Activated CD4-positive, CD25-positive, alpha-beta regulatory T cell treated with anti-CD3 and anti-CD28 coated beads, Interleukin-2, amount 50 U/mL, for 24 hours (primary cell): ENCODE measurements around the gene DTX3L.
A peak's percentile ranks its signal among the peaks of the same experiment; 100 is the strongest.

ENCODE experiments used
- ATAC-seq, 2 donors: fragments of 150-1000 bp; cut with Tn5 transposase; one replicate each; pipeline ENCODE4 v1.10.0; 2021; ENCODE audit warnings: mild to moderate bottlenecking in 1 of 2, moderate library complexity in 1 of 2

The DTX3L gene

GRCh38 chr3:122564155-122564912, at the start of gene DTX3L, which contains the start of gene PARP9:
Gene DTX3L (plus strand): TSS chr3:122564338. CDS start chr3:122564427, 89 bp downstream.
Gene PARP9 (minus strand): TSS chr3:122564300. CDS start chr3:122559620, 4,680 bp downstream.
- ATAC-seq = peak; percentile 86

GRCh38 chr3:122515020-122515468, 49.1 kb upstream of the DTX3L start:
- peak in 1 of 2 donors; percentile 2 for ATAC-seq

GRCh38 chr3:122515870-122516269, 48.3 kb upstream of the DTX3L start:
- ATAC-seq = no peak

- no peak for ATAC-seq
Observed at GRCh38 chr3:122516846-122517360, 47.2 kb upstream of the DTX3L start.

GRCh38 chr3:122519693-122520092, 44.4 kb upstream of the DTX3L start:
- ATAC-seq = no peak

DNA sequence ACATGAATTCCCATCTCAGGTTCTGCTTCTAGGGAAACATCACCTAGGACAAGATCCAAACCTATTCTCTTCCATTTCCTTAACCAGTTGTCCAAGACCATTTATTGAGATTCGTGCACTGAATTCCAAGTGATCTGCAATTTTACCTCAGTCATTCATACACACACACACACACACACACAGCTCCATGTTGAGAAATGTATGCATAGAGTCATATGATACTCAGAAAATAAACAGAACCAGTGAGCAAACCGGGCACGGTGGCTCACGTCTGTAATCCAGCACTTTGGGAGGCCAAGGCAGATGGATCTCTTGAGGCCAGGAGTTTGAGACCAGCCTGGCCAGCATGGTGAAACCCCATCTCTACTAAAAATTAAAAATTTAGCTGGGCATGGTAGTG, 43.3 kb upstream of the DTX3L start:
- no peak for ATAC-seq

- no peak for ATAC-seq
Observed at GRCh38 chr3:122523317-122523716, 40.8 kb upstream of the DTX3L start.

GRCh38 chr3:122530164-122530563, 34.0 kb upstream of the DTX3L start:
- ATAC-seq = no peak

DNA sequence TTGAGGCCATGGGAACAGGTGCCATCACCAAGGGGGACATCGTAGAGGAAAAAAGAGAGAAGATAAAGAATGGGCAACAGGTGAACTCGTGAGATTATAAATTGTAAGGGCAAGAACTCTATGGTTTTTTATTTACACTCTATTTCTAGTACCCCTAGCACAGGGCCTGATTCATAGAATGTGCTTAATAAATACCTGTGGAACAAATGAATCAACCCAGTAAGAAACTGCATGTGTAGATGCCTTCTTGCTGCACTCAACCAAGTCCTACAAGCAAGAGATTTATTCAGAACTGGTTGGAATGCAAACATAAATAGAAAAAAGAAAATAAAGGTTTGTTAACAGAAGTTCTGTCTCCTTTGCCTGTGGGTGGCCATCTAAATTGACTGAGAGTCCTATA, 30.7 kb upstream of the DTX3L start:
- ATAC-seq = peak; percentile 55 to 62

DNA sequence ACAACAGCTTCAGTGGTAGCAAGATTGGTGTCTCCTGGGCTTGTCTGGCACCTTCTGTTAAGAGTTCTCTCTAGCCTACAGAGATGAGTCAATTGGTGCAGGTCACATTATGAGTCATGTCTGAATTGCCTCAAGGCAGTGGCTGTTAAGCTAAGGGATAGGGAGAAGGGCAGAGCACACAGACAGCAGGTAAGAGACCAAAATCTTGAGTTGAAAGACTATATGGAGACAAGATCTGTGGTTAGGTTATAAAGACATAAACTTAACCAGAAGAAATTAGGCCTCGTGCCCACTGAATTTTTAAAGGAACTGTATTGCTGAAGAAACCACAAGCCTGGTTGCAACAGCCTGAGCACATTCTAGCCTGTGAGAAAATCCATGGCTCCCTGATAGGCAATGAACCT, 30.2 kb upstream of the DTX3L start:
- ATAC-seq = peak; percentile 99 to 100

DNA sequence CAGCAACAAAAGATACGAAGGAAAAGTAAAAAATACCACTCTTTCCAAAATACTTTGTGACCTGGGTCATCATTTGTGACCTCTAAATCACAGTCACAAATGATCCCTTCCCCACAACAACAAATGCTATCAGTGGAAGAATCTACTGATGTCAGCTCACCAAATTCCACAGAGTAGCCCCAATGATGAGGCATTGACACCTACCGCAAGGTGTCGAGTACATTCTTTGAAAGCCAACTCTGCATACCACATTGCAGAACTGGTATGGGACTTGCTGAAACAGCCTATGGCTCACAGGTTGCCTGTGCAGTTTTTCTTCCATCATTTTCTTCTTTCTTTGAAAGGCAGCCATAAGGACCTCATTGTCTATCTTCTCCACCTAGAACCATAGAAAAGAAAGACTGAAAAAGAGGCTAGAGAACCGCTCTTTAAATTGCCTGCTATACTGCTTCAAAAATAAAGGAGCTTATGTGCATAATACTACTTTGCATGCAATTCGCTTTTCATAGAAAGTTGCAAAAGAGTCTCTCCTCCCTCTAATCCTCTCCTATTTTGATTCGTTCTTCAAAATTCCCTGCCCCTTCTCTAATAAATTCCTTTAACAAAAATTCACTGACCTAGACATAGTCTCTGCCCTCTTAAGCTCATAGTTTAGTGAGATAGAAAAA, 28.0 kb upstream of the DTX3L start:
- ATAC-seq = no peak

GRCh38 chr3:122536632-122537001, 27.5 kb upstream of the DTX3L start:
- no peak for ATAC-seq

GRCh38 chr3:122538956-122539490, 25.1 kb upstream of the DTX3L start:
- no peak for ATAC-seq

DNA sequence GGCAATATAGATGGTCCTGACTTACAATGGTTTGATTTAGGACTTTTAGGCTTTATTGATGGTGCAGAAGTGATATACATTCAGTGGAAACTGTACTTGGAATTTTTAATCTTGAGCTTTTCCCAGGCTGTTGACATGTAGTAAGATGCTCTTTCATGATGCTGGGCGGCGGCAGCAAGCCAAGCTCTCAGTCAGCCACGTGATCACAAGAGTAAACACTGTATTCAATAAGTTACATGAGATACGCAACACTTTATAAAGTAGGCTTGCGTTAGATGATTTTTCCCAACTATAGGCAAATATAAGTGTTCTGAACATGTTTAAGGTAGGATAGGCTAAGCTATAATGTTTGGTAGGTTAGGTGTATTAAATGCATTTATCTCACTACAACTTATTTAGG, 18.0 kb upstream of the DTX3L start:
- ATAC-seq = no peak

DNA sequence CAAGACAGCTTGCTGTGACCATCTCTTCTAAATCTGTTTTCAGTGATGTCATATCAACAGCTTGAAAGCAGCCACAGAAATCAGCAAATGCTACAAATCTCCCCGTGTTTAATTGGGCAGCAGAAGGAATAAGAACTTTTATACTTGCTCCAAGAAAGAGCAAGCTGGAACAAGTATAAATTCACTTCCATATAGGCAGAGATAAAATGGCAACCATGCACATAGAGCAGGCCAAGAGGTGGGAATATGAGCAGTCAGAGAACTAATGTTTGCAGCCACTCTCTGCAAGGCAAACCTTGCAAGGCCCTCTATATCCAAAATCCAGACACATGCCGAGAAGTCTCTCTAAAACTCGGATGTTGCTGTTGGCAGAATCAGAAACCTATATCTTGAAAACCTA, 16.1 kb upstream of the DTX3L start:
- no peak for ATAC-seq

- no peak for ATAC-seq
Observed at GRCh38 chr3:122548619-122549018, 15.5 kb upstream of the DTX3L start.

- no peak for ATAC-seq
Observed at GRCh38 chr3:122553171-122553570, 11.0 kb upstream of the DTX3L start.

- ATAC-seq = no peak
Observed at GRCh38 chr3:122555275-122556071, 8.7 kb upstream of the DTX3L start.

DNA sequence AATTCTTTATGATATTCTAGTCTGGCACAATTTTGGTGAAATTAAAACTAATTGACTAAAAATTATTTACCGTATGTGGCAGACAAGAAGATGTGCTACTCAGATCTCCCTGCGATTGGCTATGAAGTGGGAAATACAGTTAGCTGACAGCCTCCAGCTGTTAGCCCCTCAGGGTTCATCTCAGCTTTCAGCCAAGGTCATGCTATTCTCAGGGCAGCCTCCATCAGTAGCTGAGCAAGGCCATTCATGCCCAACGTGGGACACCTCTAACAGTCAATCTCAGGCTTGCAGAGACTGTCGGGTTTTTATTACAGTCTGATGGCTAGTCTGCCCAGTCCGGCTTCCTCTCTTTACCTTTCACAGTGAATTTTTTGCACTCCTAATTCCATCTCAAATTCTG, 6.8 kb upstream of the DTX3L start:
- ATAC-seq = no peak

DNA sequence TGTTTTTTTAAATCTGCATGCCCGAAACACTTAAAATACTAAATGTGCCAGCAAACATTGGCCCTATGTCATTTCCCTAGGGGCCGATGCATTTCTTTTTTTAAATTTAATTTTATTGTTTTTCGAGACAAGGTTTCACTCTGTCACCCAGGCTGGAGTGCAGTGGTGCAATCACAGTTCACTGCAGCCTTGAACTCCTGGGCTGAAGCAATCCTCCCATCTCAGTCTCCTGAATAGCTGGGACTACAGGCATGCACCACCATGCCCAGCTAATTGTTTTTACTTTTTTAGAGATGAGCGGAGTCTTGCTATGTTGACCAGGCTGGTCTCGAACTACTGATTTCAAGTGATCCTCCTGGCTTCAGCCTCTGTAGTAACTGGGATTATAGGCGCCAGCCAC, 5.5 kb upstream of the DTX3L start:
- ATAC-seq = no peak

GRCh38 chr3:122559906-122560305, 4.2 kb upstream of the DTX3L start:
- ATAC-seq = no peak

- ATAC-seq = peak; percentile 39 to 42
Observed at GRCh38 chr3:122560680-122561079, 3.5 kb upstream of the DTX3L start.
